H9 (cell line): ENCODE measurements around the gene WIPF1. TPM values are rescaled to one million over a fixed set of nuclear protein-coding genes. Genes with fewer than 3 reads are reported as not detected.

Source experiments
- DNase-seq: peaks from one replicate; pipeline ENCODE4 v3.0.0-alpha.2; 2017
- H2AFZ ChIP-seq: one replicate; pipeline ENCODE4 v1.6.1; 2013; ENCODE audit warnings: mild to moderate bottlenecking, low read length, control low read depth, moderate library complexity
- H2AK5ac ChIP-seq: 2 replicates; pipeline ENCODE4 v1.6.1; 2013; ENCODE audit warnings: low read length, control low read depth, mixed read lengths; ENCODE audit not compliant: insufficient read length
- H2BK120ac ChIP-seq: one replicate; pipeline ENCODE4 v1.6.1; 2013; ENCODE audit warnings: low read depth, mild to moderate bottlenecking, low read length, control low read depth, inconsistent platforms; ENCODE audit not compliant: poor library complexity, severe bottlenecking
- H2BK12ac ChIP-seq: 2 replicates; pipeline ENCODE4 v1.6.1; 2013; ENCODE audit warnings: low read length, control low read depth, mixed read lengths, low read depth; ENCODE audit not compliant: insufficient read length
- H2BK15ac ChIP-seq: 2 replicates; pipeline ENCODE4 v1.6.1; 2013; ENCODE audit warnings: low read depth, low read length, control low read depth
- H2BK20ac ChIP-seq: one replicate; pipeline ENCODE4 v1.6.1; 2013; ENCODE audit warnings: low read depth, mild to moderate bottlenecking, low read length, control low read depth, inconsistent platforms; ENCODE audit not compliant: poor library complexity, severe bottlenecking
- H2BK5ac ChIP-seq: 2 replicates; pipeline ENCODE4 v1.6.1; 2013; ENCODE audit warnings: low read length, control low read depth, mixed read lengths; ENCODE audit not compliant: insufficient read length
- H3K14ac ChIP-seq: 2 replicates; pipeline ENCODE4 v1.6.1; 2013; ENCODE audit warnings: low read length, control low read depth; ENCODE audit not compliant: insufficient read depth
- H3K18ac ChIP-seq: 2 replicates; pipeline ENCODE4 v1.6.1; 2013; ENCODE audit warnings: low read depth, mild to moderate bottlenecking, mixed read lengths, low read length, control low read depth; ENCODE audit not compliant: insufficient read length
- H3K23ac ChIP-seq: 2 replicates; pipeline ENCODE4 v1.6.1; 2013; ENCODE audit warnings: low read length, control low read depth, mixed read lengths, low read depth; ENCODE audit not compliant: insufficient read length
- H3K23me2 ChIP-seq: 2 replicates; pipeline ENCODE4 v1.6.1; 2013; ENCODE audit warnings: low read depth, mild to moderate bottlenecking, mixed read lengths, low read length, control low read depth; ENCODE audit not compliant: insufficient read length, poor library complexity, severe bottlenecking
- H3K27ac ChIP-seq: 2 replicates; pipeline ENCODE4 v1.5.1; 2013; ENCODE audit warnings: low read length, control low read depth, mixed read lengths, low read depth; ENCODE audit not compliant: insufficient read length
- H3K27me3 ChIP-seq: 2 replicates; pipeline ENCODE4 v1.6.1; 2013; ENCODE audit warnings: low read length, control low read depth, inconsistent platforms; ENCODE audit not compliant: insufficient read depth
- H3K4ac ChIP-seq: 2 replicates; pipeline ENCODE4 v1.6.1; 2013; ENCODE audit warnings: low read depth, mild to moderate bottlenecking, control low read depth, inconsistent platforms, low read length, moderate library complexity
- H3K4me1 ChIP-seq: 2 replicates; pipeline ENCODE4 v1.6.1; 2013; ENCODE audit warnings: low read length, control low read depth, inconsistent platforms; ENCODE audit not compliant: insufficient read depth
- H3K4me2 ChIP-seq: 2 replicates; pipeline ENCODE4 v1.6.1; 2013; ENCODE audit warnings: low read length, control low read depth, mixed read lengths; ENCODE audit not compliant: insufficient read length, insufficient read depth
- H3K56ac ChIP-seq: 2 replicates; pipeline ENCODE4 v1.6.1; 2013; ENCODE audit warnings: low read depth, mild to moderate bottlenecking, mixed read lengths, low read length, control low read depth; ENCODE audit not compliant: insufficient read length
- H3K79me1 ChIP-seq: 2 replicates; pipeline ENCODE4 v1.6.1; 2013; ENCODE audit warnings: low read depth, mild to moderate bottlenecking, moderate library complexity, low read length, control low read depth, inconsistent platforms; ENCODE audit not compliant: insufficient read depth, poor library complexity, severe bottlenecking
- H3K79me2 ChIP-seq: 2 replicates; pipeline ENCODE4 v1.6.1; 2013; ENCODE audit warnings: low read length, control low read depth, inconsistent platforms; ENCODE audit not compliant: insufficient read depth
- H3K9ac ChIP-seq: 2 replicates; pipeline ENCODE4 v1.6.1; 2013; ENCODE audit warnings: low read length, control low read depth, mixed read lengths; ENCODE audit not compliant: insufficient read length; ENCODE audit errors: extremely low read depth
- H3K9me3 ChIP-seq: one replicate; pipeline ENCODE4 v1.6.1; 2013; ENCODE audit warnings: low read depth, low read length, inconsistent platforms; ENCODE audit not compliant: control insufficient read depth
- H3T11ph ChIP-seq: one replicate; pipeline ENCODE4 v1.6.1; 2013; ENCODE audit warnings: mild to moderate bottlenecking, low read length, control low read depth, inconsistent platforms
- H4K20me1 ChIP-seq: one replicate; pipeline ENCODE4 v1.6.1; 2013; ENCODE audit not compliant: control insufficient read depth, insufficient read length, insufficient read depth
- H4K5ac ChIP-seq: 2 replicates; pipeline ENCODE4 v1.6.1; 2013; ENCODE audit warnings: low read depth, mild to moderate bottlenecking, mixed read lengths, low read length, control low read depth; ENCODE audit not compliant: insufficient read length
- H4K8ac ChIP-seq: replicated peaks from 2 replicates; pipeline ENCODE4 v1.6.1; 2013; ENCODE audit warnings: low read length, control low read depth, mixed read lengths, low read depth; ENCODE audit not compliant: insufficient read length
- H4K91ac ChIP-seq: 2 replicates; pipeline ENCODE4 v1.6.1; 2013; ENCODE audit warnings: low read depth, mild to moderate bottlenecking, moderate library complexity, mixed read lengths, low read length, control low read depth; ENCODE audit not compliant: insufficient read length
- H3K27ac Mint-ChIP-seq, 3 experiments: 2 replicates in 2 of 3; 3 replicates in 1 of 3; pipeline ENCODE4 v1.8.0; 2020 to 2021; ENCODE audit warnings: mixed read lengths in 3 of 3, mild to moderate bottlenecking in 1 of 3, moderate library complexity in 1 of 3
- H3K27me3 Mint-ChIP-seq: 2 replicates; pipeline ENCODE4 v1.8.0; 2021; ENCODE audit warnings: low read depth, mild to moderate bottlenecking, moderate library complexity, mixed read lengths
- H3K36me3 Mint-ChIP-seq, 3 experiments: 2 replicates in 2 of 3; 3 replicates in 1 of 3; pipeline ENCODE4 v1.8.0; 2020 to 2021; ENCODE audit warnings: low read depth in 3 of 3, mixed read lengths in 3 of 3; ENCODE audit not compliant: insufficient read depth in 1 of 3
- H3K4me1 Mint-ChIP-seq, 2 experiments: 2 replicates each; pipeline ENCODE4 v1.8.0; 2020; ENCODE audit warnings: mixed read lengths in 2 of 2
- H3K4me3 Mint-ChIP-seq, 2 experiments: 2 replicates in 1 of 2; 3 replicates in 1 of 2; pipeline ENCODE4 v1.8.0; 2020 to 2021; ENCODE audit warnings: mild to moderate bottlenecking in 2 of 2, mixed read lengths in 2 of 2, moderate library complexity in 1 of 2
- H3K9me3 Mint-ChIP-seq, 2 experiments: 2 replicates in 1 of 2; 3 replicates in 1 of 2; pipeline ENCODE4 v1.8.0; 2020; ENCODE audit warnings: mild to moderate bottlenecking in 2 of 2, mixed read lengths in 2 of 2, moderate library complexity in 1 of 2
- total RNA-seq: library from RNA; stranded (reverse); gene quantifications from 2 replicates; pipeline ENCODE4 v1.2.1, GENCODE V29; 2021
- TF ChIP-seq, protein P1 (sequence below): fragments of 200-600 bp; sonication (generic); conservative IDR thresholded peaks from 3 replicates; pipeline ENCODE4 v1.8.0; 2021; ENCODE audit warnings: antibody characterized with exemption, mild to moderate bottlenecking

WIPF1 gene
- total RNA-seq, 1 experiment from 2014 or later, result 5.1 TPM

DNA sequence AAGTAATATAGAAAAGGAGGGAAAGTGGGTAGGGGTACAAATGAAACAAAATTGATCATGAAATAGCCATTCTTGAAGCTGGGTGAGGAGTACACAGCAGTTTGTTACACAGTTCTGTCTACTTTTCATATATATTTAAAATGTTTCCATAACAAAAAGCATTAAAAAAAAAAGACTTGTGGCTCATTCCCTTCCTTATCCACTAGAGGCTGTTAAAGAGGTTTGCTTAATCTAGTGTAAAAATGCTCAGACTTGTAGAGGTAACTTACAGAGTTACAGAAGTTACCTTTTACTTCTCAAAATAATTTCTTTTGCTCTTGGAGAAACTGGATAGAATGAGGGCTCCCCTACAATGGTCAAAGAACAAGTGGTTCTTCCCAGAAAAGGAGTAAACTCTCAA, 8.1 kb upstream of the WIPF1 start:
- no peak overlapping the region for H3K4ac ChIP-seq
- no peak overlapping the region for H3K18ac ChIP-seq
- no peak overlapping the region for H2BK15ac ChIP-seq
- no peak overlapping the region for H4K8ac ChIP-seq
- no peak overlapping the region for H2BK5ac ChIP-seq
- no peaks in the 10 kb centered on the region for H3K23me2 ChIP-seq
- H3K4me2 ChIP-seq, result no peak overlapping the region
- H3K14ac ChIP-seq, result no peak overlapping the region
- Mint-ChIP-seq H3K9me3 (no peaks in the 10 kb centered on the region), H3K36me3 (no peaks in the 10 kb centered on the region), H3K27ac (no peak overlapping the region), H3K27me3 (no peaks in the 10 kb centered on the region), H3K4me1 (0 out of 4 replicates have a peak, but pooled peaks cover 0 to 2% of the 10 kb centered on the region in 2 experiments), H3K4me3 (no peak overlapping the region)
- no peak overlapping the region for H3T11ph ChIP-seq
- H3K27ac ChIP-seq, result no peak overlapping the region
- no peaks in the 10 kb centered on the region for H3K27me3 ChIP-seq
- H4K20me1 ChIP-seq, result no peaks in the 10 kb centered on the region
- H3K56ac ChIP-seq, result no peak overlapping the region
- no peak for DNase-seq
- TF ChIP-seq, protein P1, sequence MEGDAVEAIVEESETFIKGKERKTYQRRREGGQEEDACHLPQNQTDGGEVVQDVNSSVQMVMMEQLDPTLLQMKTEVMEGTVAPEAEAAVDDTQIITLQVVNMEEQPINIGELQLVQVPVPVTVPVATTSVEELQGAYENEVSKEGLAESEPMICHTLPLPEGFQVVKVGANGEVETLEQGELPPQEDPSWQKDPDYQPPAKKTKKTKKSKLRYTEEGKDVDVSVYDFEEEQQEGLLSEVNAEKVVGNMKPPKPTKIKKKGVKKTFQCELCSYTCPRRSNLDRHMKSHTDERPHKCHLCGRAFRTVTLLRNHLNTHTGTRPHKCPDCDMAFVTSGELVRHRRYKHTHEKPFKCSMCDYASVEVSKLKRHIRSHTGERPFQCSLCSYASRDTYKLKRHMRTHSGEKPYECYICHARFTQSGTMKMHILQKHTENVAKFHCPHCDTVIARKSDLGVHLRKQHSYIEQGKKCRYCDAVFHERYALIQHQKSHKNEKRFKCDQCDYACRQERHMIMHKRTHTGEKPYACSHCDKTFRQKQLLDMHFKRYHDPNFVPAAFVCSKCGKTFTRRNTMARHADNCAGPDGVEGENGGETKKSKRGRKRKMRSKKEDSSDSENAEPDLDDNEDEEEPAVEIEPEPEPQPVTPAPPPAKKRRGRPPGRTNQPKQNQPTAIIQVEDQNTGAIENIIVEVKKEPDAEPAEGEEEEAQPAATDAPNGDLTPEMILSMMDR, result peak; percentile 53
- H2BK20ac ChIP-seq, result no peak overlapping the region
- H2BK12ac ChIP-seq, result no peak overlapping the region
- no peaks in the 10 kb centered on the region for H3K4me1 ChIP-seq
- H2BK120ac ChIP-seq, result no peak overlapping the region
- no peak overlapping the region for H4K91ac ChIP-seq
- no peak overlapping the region for H2AFZ ChIP-seq
- H3K23ac ChIP-seq, result no peak overlapping the region
- H3K9me3 ChIP-seq, result no peaks in the 10 kb centered on the region
- H2AK5ac ChIP-seq, result no peak overlapping the region
- no peaks in the 10 kb centered on the region for H3K79me1 ChIP-seq
- no peak overlapping the region for H4K5ac ChIP-seq
- H3K9ac ChIP-seq, result no peak overlapping the region
- H3K79me2 ChIP-seq, result no peaks in the 10 kb centered on the region
